ENCODE results near the gene KRT15.

Gene KRT15

DNA sequence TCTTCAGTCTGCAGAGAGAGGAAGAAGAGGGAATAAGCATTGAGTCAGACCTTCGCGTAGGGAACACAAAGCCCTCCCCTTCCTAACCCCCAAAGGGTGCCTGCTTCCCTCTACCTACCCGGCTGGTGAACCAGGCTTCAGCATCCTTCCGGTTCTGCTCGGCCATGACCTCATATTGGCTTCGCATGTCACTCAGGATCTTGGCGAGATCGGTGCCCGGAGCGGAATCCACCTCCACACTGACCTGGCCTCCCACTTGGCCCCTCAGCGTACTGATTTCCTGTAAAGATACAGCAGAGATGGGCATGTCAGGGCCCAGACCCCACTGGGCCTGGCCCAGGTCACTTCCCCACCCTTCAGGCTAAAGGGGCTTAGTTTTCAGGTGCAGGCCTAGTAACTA, 5.6 kb upstream of the KRT15 start:
- DNase-seq (ENCODE audit: low read depth, low spot score), result no peak
- H3K9me3 ChIP-seq (ENCODE audit: control insufficient read depth, insufficient read depth, low read length), result no peaks in the 10 kb centered on the region
- H3K36me3 ChIP-seq (ENCODE audit: control insufficient read depth, insufficient read depth, low read length), result peaks cover 15% of the 10 kb centered on the region
- H3K27ac ChIP-seq (ENCODE audit: low read length), result no peak overlapping the region
- peaks cover 10% of the 10 kb centered on the region for H3K4me1 ChIP-seq (ENCODE audit: control insufficient read depth, insufficient read depth, low read length)
- no peak overlapping the region for H3K4me3 ChIP-seq (ENCODE audit: low read length)
- no CpG with 5 or more reads among the region's 11 CpGs for WGBS (ENCODE audit: insufficient coverage, insufficient read length)
- H3K27me3 ChIP-seq (ENCODE audit: control insufficient read depth, insufficient read depth, low read length), result no peaks in the 10 kb centered on the region

- H3K27me3 ChIP-seq (ENCODE audit: control insufficient read depth, insufficient read depth, low read length), result no peaks in the 10 kb centered on the region
- peaks cover 5% of the 10 kb centered on the region for H3K4me1 ChIP-seq (ENCODE audit: control insufficient read depth, insufficient read depth, low read length)
- no peak overlapping the region for H3K4me3 ChIP-seq (ENCODE audit: low read length)
- H3K9me3 ChIP-seq (ENCODE audit: control insufficient read depth, insufficient read depth, low read length), result no peaks in the 10 kb centered on the region
- DNase-seq (ENCODE audit: low read depth, low spot score), result no peak
- H3K36me3 ChIP-seq (ENCODE audit: control insufficient read depth, insufficient read depth, low read length), result peaks cover 15% of the 10 kb centered on the region
- no peak overlapping the region for H3K27ac ChIP-seq (ENCODE audit: low read length)
- no CpG with 5 or more reads among the region's 19 CpGs for WGBS (ENCODE audit: insufficient coverage, insufficient read length)
Observed at GRCh38 chr17:41523787-41524186, 5.1 kb upstream of the KRT15 start.

DNA sequence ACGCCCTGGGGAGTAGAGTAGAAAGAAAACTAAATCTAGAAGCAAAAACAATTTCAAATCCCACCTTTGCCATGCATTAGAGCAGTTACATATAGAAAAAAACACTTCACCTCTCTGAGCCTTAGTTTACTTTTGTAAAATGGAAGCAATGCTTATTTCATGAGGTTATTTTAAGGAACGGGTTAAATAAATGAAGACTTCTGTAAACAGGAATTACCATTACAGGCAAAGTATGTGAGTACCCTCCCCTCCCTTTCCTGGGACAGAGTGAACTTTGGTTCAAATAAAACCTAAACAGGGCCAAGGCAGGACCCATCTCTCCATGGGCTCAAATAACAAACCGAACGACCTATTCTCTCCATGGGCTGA, 4.5 kb upstream of the KRT15 start:
- H3K27me3 ChIP-seq (ENCODE audit: control insufficient read depth, insufficient read depth, low read length), result no peaks in the 10 kb centered on the region
- no peak for DNase-seq (ENCODE audit: low read depth, low spot score)
- H3K4me3 ChIP-seq (ENCODE audit: low read length), result no peak overlapping the region
- peaks cover 5% of the 10 kb centered on the region for H3K4me1 ChIP-seq (ENCODE audit: control insufficient read depth, insufficient read depth, low read length)
- WGBS (ENCODE audit: insufficient coverage, insufficient read length), result no CpG with 5 or more reads among the region's 4 CpGs
- peaks cover 15% of the 10 kb centered on the region for H3K36me3 ChIP-seq (ENCODE audit: control insufficient read depth, insufficient read depth, low read length)
- H3K9me3 ChIP-seq (ENCODE audit: control insufficient read depth, insufficient read depth, low read length), result no peaks in the 10 kb centered on the region
- H3K27ac ChIP-seq (ENCODE audit: low read length), result no peak overlapping the region

DNA sequence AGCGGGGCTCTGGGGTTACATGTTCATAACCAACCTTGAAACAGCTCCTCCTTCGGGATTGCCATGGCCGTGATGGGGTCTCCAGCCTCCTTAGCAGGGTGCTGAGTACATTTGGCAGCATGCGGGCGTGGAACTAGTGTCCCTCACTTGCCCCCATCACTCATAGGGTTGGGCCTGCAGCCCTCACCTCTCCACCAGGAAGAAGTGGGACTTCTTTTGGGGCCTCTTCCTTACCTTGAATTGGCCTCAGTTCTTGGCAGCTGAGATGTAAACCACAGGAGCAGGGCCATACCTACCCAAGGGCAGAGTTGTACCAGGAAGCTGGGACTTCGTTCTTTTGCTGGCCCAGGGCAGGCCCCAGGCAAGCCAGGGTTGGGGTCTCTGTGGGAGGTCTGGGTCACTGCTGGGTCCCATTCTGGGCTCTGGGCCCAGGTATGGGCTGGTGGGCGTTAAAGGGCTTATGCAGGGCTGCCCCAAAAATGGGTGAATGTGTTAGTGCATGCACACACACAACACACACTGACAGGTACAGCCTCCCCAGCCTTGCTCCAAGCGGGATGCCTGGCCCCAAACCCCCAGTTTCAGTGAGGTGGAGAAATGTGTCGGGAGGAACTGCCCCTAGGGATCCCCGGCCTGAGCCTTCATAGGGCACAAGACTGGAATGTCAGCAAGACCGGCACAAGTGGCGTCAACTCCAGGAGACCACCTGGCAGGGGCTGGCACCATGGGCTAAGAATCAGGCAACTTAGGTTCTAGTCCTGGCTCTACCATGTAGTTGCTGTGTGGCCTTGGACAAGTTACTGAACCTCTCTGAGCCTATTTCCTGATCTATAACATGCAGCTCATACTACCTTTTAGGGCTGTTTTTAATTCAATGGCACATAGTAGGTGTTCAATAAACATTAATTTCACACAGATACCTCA, 3.9 kb upstream of the KRT15 start:
- Histone ChIP-seq H3K36me3 (ENCODE audit: control insufficient read depth, insufficient read depth, low read length) (peaks cover 15% of the 10 kb centered on the region), H3K27me3 (ENCODE audit: control insufficient read depth, insufficient read depth, low read length) (no peaks in the 10 kb centered on the region), H3K9me3 (ENCODE audit: control insufficient read depth, insufficient read depth, low read length) (no peaks in the 10 kb centered on the region), H3K4me3 (ENCODE audit: low read length) (no peak overlapping the region), H3K4me1 (ENCODE audit: control insufficient read depth, insufficient read depth, low read length) (peaks cover 5% of the 10 kb centered on the region), H3K27ac (ENCODE audit: low read length) (no peak overlapping the region)
- WGBS (ENCODE audit: insufficient coverage, insufficient read length), result no CpG with 5 or more reads among the region's 12 CpGs
- DNase-seq (ENCODE audit: low read depth, low spot score), result no peak

DNA sequence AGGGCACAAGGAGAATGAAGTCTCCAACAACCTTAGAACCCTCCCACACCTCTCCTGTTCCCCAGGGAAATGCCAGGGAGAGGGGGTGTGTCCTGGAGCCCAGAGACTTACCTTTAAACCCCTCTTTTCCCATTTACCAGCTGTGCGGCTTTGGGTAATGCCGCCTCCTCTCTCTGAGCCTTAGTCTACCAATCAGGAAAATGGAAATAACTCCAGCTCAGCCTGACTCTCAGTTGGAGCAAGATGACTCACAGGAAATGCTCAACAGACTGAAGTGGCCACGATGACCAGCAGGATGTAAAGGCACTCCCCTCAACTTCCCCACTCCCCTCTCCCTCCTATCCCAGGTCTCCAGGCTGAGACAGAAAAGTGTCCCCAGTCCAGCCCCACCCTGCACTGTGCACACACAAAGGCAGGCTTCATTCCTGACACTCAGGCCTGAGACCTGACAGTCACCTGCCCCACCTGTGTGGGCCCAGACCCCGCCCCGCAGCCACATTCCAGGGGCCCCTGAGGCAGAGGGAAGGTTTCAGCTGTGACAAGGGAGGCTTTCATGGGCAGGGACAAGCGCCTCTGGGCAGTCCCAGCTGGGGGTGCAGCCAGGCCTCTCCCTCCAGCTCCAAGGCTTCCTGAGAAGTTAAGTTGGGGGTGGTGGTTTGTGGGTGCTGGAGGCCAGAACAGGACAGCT, 3.0 kb upstream of the KRT15 start:
- WGBS (ENCODE audit: insufficient coverage, insufficient read length), result no CpG with 5 or more reads among the region's 6 CpGs
- DNase-seq (ENCODE audit: low read depth, low spot score), result no peak

GRCh38 chr17:41520821-41521521, 2.3 kb upstream of the KRT15 start:
- H3K4me1 ChIP-seq (ENCODE audit: control insufficient read depth, insufficient read depth, low read length), result peaks cover 5% of the 10 kb centered on the region; the same call in 1 of the 2 replicates
- no peak for DNase-seq (ENCODE audit: low read depth, low spot score)

More for the DNA sequence above, 3.0 kb upstream of the KRT15 start:
- no peak overlapping the region for H3K4me3 ChIP-seq (ENCODE audit: low read length)
- no peak overlapping the region for H3K27ac ChIP-seq (ENCODE audit: low read length)
- H3K4me1 ChIP-seq (ENCODE audit: control insufficient read depth, insufficient read depth, low read length), result peaks cover 5% of the 10 kb centered on the region
- H3K36me3 ChIP-seq (ENCODE audit: control insufficient read depth, insufficient read depth, low read length), result peaks cover 15% of the 10 kb centered on the region
- H3K9me3 ChIP-seq (ENCODE audit: control insufficient read depth, insufficient read depth, low read length), result no peaks in the 10 kb centered on the region
- no peaks in the 10 kb centered on the region for H3K27me3 ChIP-seq (ENCODE audit: control insufficient read depth, insufficient read depth, low read length)

DNA sequence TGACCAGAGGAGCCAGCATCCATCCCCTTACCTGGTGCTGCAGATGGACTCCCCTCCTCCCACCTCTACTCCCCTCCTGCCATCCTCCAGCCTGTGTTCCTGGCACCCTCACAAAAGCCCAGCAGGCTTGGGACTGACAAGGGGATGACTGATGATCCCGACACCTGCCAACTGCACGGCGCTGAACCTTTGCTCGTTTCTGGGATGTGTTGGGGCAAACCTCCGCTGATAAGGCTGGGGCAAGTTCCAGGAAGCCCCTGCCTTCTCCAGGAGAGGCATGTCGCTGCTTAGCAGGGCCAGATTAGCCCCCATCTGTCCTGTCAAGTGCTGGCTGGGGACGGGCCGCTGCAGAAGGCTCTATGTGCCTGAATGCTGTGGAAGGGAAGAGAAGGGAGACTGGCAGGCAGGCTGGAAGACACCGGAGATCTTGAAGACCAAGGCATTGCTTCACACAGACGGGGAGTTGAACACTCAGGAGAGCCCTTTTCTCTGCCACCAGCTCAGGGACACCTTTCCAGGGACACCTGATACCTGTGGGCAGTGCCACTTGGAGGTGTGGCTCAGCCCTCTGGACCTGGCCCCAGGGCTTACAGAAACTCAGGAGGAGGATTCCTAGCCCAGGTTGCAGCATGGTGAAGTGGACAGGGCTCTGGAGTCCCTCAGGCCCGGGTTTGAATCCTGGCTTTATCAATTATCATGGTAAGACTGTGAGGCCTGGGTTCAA, 973 bp upstream of the KRT15 start:
- WGBS (ENCODE audit: insufficient coverage, insufficient read length), result no CpG with 5 or more reads among the region's 11 CpGs
- no peak for DNase-seq (ENCODE audit: low read depth, low spot score)

More at GRCh38 chr17:41520821-41521521, 2.3 kb upstream of the KRT15 start:
- Histone ChIP-seq H3K27ac (ENCODE audit: low read length) (no peak overlapping the region), H3K27me3 (ENCODE audit: control insufficient read depth, insufficient read depth, low read length) (no peaks in the 10 kb centered on the region), H3K36me3 (ENCODE audit: control insufficient read depth, insufficient read depth, low read length) (peaks cover 15% of the 10 kb centered on the region), H3K4me3 (ENCODE audit: low read length) (no peak overlapping the region), H3K9me3 (ENCODE audit: control insufficient read depth, insufficient read depth, low read length) (no peaks in the 10 kb centered on the region)
- no CpG with 5 or more reads among the region's 10 CpGs for whole genome bisulfite sequencing (ENCODE audit: insufficient coverage, insufficient read length)

GRCh38 chr17:41518031-41518430, 659 bp downstream of the KRT15 start:
- no peak overlapping the region for H3K4me3 ChIP-seq (ENCODE audit: low read length)
- no peaks in the 10 kb centered on the region for H3K27me3 ChIP-seq (ENCODE audit: control insufficient read depth, insufficient read depth, low read length)
- no peaks in the 10 kb centered on the region for H3K36me3 ChIP-seq (ENCODE audit: control insufficient read depth, insufficient read depth, low read length)
- no CpG with 5 or more reads among the region's 3 CpGs for WGBS (ENCODE audit: insufficient coverage, insufficient read length)
- H3K9me3 ChIP-seq (ENCODE audit: control insufficient read depth, insufficient read depth, low read length), result no peaks in the 10 kb centered on the region
- no peak overlapping the region for H3K27ac ChIP-seq (ENCODE audit: low read length)
- DNase-seq (ENCODE audit: low read depth, low spot score), result no peak
- peaks cover 5% of the 10 kb centered on the region; the same call in 1 of the 2 replicates for H3K4me1 ChIP-seq (ENCODE audit: control insufficient read depth, insufficient read depth, low read length)

More for the DNA sequence above, 973 bp upstream of the KRT15 start:
- Histone ChIP-seq H3K4me3 (ENCODE audit: low read length) (no peak overlapping the region), H3K27ac (ENCODE audit: low read length) (no peak overlapping the region), H3K9me3 (ENCODE audit: control insufficient read depth, insufficient read depth, low read length) (no peaks in the 10 kb centered on the region), H3K4me1 (ENCODE audit: control insufficient read depth, insufficient read depth, low read length) (peaks cover 5% of the 10 kb centered on the region; the same call in 1 of the 2 replicates), H3K36me3 (ENCODE audit: control insufficient read depth, insufficient read depth, low read length) (peaks cover 11% of the 10 kb centered on the region), H3K27me3 (ENCODE audit: control insufficient read depth, insufficient read depth, low read length) (no peaks in the 10 kb centered on the region)

GRCh38 chr17:41516830-41517283, 1.8 kb downstream of the KRT15 start:
- WGBS (ENCODE audit: insufficient coverage, insufficient read length), result no CpG with 5 or more reads among the region's 14 CpGs
- no peak overlapping the region for H3K4me3 ChIP-seq (ENCODE audit: low read length)

More at GRCh38 chr17:41516830-41517283, 1.8 kb downstream of the KRT15 start:
- Histone ChIP-seq H3K36me3 (ENCODE audit: control insufficient read depth, insufficient read depth, low read length) (no peaks in the 10 kb centered on the region), H3K9me3 (ENCODE audit: control insufficient read depth, insufficient read depth, low read length) (no peaks in the 10 kb centered on the region), H3K27ac (ENCODE audit: low read length) (no peak overlapping the region), H3K4me1 (ENCODE audit: control insufficient read depth, insufficient read depth, low read length) (no peaks in the 10 kb centered on the region; the same call in 1 of the 2 replicates), H3K27me3 (ENCODE audit: control insufficient read depth, insufficient read depth, low read length) (no peaks in the 10 kb centered on the region)
- DNase-seq (ENCODE audit: low read depth, low spot score), result no peak

Measured in iPS DF 6.9 (cell line).